LNCaP clone FGC (cell line): ENCODE data around the gene BCOR.

Experiments
- DNase-seq: peaks from one replicate; pipeline ENCODE4 v3.0.0-alpha.2; 2011; ENCODE audit warnings: low read depth
- H3K4me3 ChIP-seq: 2 replicates; pipeline ENCODE4 v1.5.1; 2011; ENCODE audit warnings: mild to moderate bottlenecking, low read depth, low read length, control low read depth
- CTCF ChIP-seq: IDR thresholded peaks from 2 replicates; pipeline ENCODE4 v1.5.1; 2012; ENCODE audit warnings: mild to moderate bottlenecking; ENCODE audit not compliant: control insufficient read depth, insufficient read depth; ENCODE audit errors: extremely low read depth

BCOR gene

GRCh38 chrX:40062525-40063155, 35.1 kb downstream of the BCOR start:
- no peak overlapping the region for H3K4me3 ChIP-seq
- no peak for TF ChIP-seq CTCF
- no peak for DNase-seq

- no peak overlapping the region for H3K4me3 ChIP-seq
- no peak for DNase-seq
- TF ChIP-seq CTCF, result no peak
These were observed 35.8 kb downstream of the BCOR start for GRCh38 chrX:40061871-40062524.

- no peak overlapping the region for H3K4me3 ChIP-seq
- TF ChIP-seq CTCF, result no peak
- DNase-seq, result no peak
These were observed 36.8 kb downstream of the BCOR start for GRCh38 chrX:40061005-40061404.

- H3K4me3 ChIP-seq, result no peak overlapping the region
- no peak for TF ChIP-seq CTCF
- no peak for DNase-seq
These were observed 37.4 kb downstream of the BCOR start for GRCh38 chrX:40060356-40060845.

GRCh38 chrX:40058719-40059118, 39.0 kb downstream of the BCOR start:
- DNase-seq, result no peak
- TF ChIP-seq CTCF, result no peak
- no peak overlapping the region for H3K4me3 ChIP-seq

GRCh38 chrX:40057405-40057804, 40.4 kb downstream of the BCOR start:
- H3K4me3 ChIP-seq, result no peak overlapping the region
- no peak for TF ChIP-seq CTCF
- DNase-seq, result no peak
